HG02884 (cell line): ENCODE data around the gene VPS54.

Experiments
- ATAC-seq: cut with Tn5 transposase; IDR thresholded peaks from one replicate; pipeline ENCODE4 v1.9.1; 2021; ENCODE audit warnings: mild to moderate bottlenecking, moderate library complexity; ENCODE audit not compliant: unreplicated experiment

The VPS54 gene

GRCh38 chr2:64019083-64019974 lies at the start of gene VPS54:
TSS of gene VPS54 (minus strand) at chr2:64019428. CDS start at chr2:63983999, 35,429 bp downstream.
- peak; percentile 54 for ATAC-seq

- no peak for ATAC-seq
Observed at GRCh38 chr2:64067326-64067725, 48.1 kb upstream of the VPS54 start.

GRCh38 chr2:64065516-64065915 lies 46.3 kb upstream of the VPS54 start:
- ATAC-seq: no peak

- no peak for ATAC-seq
Observed at GRCh38 chr2:64063924-64064331, 44.7 kb upstream of the VPS54 start.

GRCh38 chr2:64063454-64063853 lies 44.2 kb upstream of the VPS54 start:
- no peak for ATAC-seq

- ATAC-seq: no peak
Observed at GRCh38 chr2:64062840-64063239, 43.6 kb upstream of the VPS54 start.

GRCh38 chr2:64059270-64059669 lies 40.0 kb upstream of the VPS54 start:
- ATAC-seq: no peak

GRCh38 chr2:64056021-64056420 lies 36.8 kb upstream of the VPS54 start:
- ATAC-seq: no peak

- no peak for ATAC-seq
Observed at GRCh38 chr2:64054161-64054915, 35.1 kb upstream of the VPS54 start.

- ATAC-seq: no peak
Observed at GRCh38 chr2:64052463-64053241, 33.4 kb upstream of the VPS54 start.

- ATAC-seq: peak; percentile 70
Observed at GRCh38 chr2:64049633-64050220, 30.5 kb upstream of the VPS54 start.

- no peak for ATAC-seq
Observed at GRCh38 chr2:64045938-64046337, 26.7 kb upstream of the VPS54 start.

GRCh38 chr2:64040161-64040560 lies 20.9 kb upstream of the VPS54 start:
- no peak for ATAC-seq

GRCh38 chr2:64036034-64036705 lies 16.9 kb upstream of the VPS54 start:
- peak; percentile 98 for ATAC-seq

GRCh38 chr2:64035072-64035942 lies 16.1 kb upstream of the VPS54 start:
- ATAC-seq: peak; percentile 43

- no peak for ATAC-seq
Observed at GRCh38 chr2:64029116-64029665, 10.0 kb upstream of the VPS54 start.

GRCh38 chr2:64025741-64026140 lies 6.5 kb upstream of the VPS54 start:
- ATAC-seq: no peak

GRCh38 chr2:64024259-64024949 lies 5.2 kb upstream of the VPS54 start:
- ATAC-seq: no peak
